IPS-18a (cell line): Measurements from ENCODE around the gene CDC45.

Source experiments
- H3K27ac ChIP-seq: one replicate; pipeline ENCODE4 v1.5.1; 2013; ENCODE audit warnings: low read length
- H3K27me3 ChIP-seq: one replicate; pipeline ENCODE4 v1.6.1; 2013; ENCODE audit warnings: mild to moderate bottlenecking, low read length; ENCODE audit not compliant: control insufficient read depth, insufficient read depth
- H3K36me3 ChIP-seq: one replicate; pipeline ENCODE4 v1.6.1; 2013; ENCODE audit warnings: low read depth, low read length; ENCODE audit not compliant: control insufficient read depth
- H3K4me1 ChIP-seq: one replicate; pipeline ENCODE4 v1.6.1; 2013; ENCODE audit warnings: low read depth, low read length; ENCODE audit not compliant: control insufficient read depth
- H3K4me3 ChIP-seq: one replicate; pipeline ENCODE4 v1.5.1; 2013; ENCODE audit warnings: low read length
- H3K9ac ChIP-seq: one replicate; pipeline ENCODE4 v1.6.1; 2013; ENCODE audit warnings: mild to moderate bottlenecking, low read length, moderate library complexity
- H3K9me3 ChIP-seq: one replicate; pipeline ENCODE4 v1.6.1; 2013; ENCODE audit warnings: low read depth, low read length; ENCODE audit not compliant: control insufficient read depth

CDC45 gene

DNA sequence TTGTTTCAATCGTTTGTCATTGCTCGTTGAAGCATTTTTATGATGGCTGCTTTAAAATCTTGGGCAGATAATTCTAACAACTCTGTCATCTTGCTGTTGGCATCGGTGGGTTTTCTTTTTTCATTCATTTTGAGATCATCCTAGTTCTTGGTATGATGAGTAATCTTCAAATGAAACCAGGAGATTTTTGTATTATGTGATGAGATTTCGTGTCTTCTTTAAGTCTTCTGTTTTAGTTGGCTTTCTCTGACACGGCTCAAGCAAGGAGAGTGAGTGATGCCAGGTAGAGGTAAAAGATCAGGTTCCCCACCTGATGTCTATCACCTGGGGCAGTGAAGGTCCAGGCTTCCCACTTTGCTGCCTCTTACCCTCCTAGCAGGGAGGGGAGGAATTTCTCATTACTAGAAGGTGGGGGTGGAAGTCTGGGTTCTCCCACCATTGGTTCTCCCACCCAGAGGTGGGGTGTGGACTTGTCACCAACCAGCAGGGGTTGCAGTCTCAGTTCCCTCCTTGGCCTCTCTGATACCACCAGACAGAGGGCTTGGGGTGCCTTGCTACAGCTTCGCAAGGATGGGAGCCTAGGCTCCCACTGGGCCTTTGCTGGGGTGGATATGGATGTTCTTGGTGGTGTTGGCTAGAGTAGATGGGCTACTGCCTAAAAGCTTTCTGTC is 12.9 kb downstream of the CDC45 start:
- Histone ChIP-seq H3K4me1 (no peaks in the 10 kb centered on the region), H3K9me3 (no peaks in the 10 kb centered on the region), H3K4me3 (no peak overlapping the region), H3K27me3 (no peaks in the 10 kb centered on the region), H3K36me3 (peaks cover 64% of the 10 kb centered on the region), H3K27ac (no peak overlapping the region), H3K9ac (no peak overlapping the region)

GRCh38 chr22:19494001-19494560 is 14.4 kb downstream of the CDC45 start:
- Histone ChIP-seq H3K36me3 (peaks cover 62% of the 10 kb centered on the region), H3K9me3 (no peaks in the 10 kb centered on the region), H3K4me3 (no peak overlapping the region), H3K27me3 (no peaks in the 10 kb centered on the region), H3K27ac (no peak overlapping the region), H3K9ac (no peak overlapping the region), H3K4me1 (no peaks in the 10 kb centered on the region)

DNA sequence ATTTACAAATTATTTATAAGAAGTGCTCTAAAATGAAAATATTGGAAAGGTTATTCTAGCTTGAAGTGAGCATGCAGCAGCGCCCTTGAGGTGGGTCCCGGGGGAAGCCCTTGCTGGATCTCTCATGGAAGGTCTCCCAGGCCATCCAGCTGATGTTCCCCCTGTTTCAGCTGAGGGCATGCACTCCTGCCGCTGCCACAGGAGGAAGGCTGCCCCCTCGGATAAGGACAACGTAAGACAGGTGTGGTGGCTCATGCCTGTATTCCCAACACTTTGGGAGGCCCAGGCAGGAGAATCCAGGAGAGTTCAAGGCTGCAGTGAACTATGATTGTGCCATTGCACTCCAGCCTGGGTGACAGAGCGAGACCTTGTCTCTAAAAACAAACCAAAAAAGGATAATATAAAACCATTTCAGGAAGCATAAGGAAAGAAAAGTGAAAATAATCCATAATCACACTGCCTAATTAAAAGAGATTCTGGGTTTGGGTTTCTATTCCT is 15.0 kb downstream of the CDC45 start:
- Histone ChIP-seq H3K9me3 (no peaks in the 10 kb centered on the region), H3K4me3 (no peak overlapping the region), H3K36me3 (peaks cover 56% of the 10 kb centered on the region), H3K27me3 (no peaks in the 10 kb centered on the region), H3K4me1 (no peaks in the 10 kb centered on the region), H3K27ac (no peak overlapping the region), H3K9ac (no peak overlapping the region)

DNA sequence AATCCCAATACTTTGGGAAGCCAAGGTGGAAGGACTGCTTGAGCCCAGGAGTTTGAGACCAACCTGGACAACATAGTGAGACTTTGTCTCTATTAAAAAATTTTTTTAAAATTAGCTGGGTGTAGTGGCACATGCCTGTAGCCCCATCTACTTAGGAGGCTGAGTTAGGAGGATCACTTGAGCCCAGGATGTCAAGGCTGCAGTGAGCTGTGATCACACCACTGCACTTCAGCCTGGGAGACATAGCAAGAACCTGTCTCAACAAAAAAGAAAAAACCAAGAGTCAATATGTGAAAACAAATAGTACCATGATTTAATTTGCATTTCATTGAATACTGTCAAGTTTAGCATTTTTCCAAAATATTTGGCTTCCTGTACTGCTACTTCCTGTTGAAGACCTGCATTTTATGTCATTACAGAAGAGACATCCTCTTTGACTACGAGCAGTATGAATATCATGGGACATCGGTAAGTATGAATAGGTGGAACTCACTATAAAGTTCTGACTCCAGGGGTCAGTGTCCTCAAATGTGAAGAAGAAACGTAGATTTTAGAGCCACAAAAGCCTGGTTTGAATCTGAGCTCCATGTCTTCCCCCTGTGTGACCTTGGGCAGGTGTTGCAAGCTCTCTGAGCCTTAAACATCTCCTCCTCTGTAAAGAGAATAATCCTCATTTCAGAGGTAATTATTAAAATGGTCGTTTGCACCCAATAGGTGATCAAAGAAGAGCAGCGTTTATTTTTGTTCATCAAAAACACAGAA is 16.0 kb downstream of the CDC45 start:
- Histone ChIP-seq H3K27me3 (no peaks in the 10 kb centered on the region), H3K27ac (no peak overlapping the region), H3K36me3 (peaks cover 55% of the 10 kb centered on the region), H3K4me3 (no peak overlapping the region), H3K9me3 (no peaks in the 10 kb centered on the region), H3K4me1 (no peaks in the 10 kb centered on the region), H3K9ac (no peak overlapping the region)

- Histone ChIP-seq H3K27me3 (no peaks in the 10 kb centered on the region), H3K27ac (no peak overlapping the region), H3K36me3 (peaks cover 55% of the 10 kb centered on the region), H3K4me1 (no peaks in the 10 kb centered on the region), H3K9me3 (no peaks in the 10 kb centered on the region), H3K4me3 (no peak overlapping the region), H3K9ac (no peak overlapping the region)
Measured at GRCh38 chr22:19496324-19496630, 16.6 kb downstream of the CDC45 start.

DNA sequence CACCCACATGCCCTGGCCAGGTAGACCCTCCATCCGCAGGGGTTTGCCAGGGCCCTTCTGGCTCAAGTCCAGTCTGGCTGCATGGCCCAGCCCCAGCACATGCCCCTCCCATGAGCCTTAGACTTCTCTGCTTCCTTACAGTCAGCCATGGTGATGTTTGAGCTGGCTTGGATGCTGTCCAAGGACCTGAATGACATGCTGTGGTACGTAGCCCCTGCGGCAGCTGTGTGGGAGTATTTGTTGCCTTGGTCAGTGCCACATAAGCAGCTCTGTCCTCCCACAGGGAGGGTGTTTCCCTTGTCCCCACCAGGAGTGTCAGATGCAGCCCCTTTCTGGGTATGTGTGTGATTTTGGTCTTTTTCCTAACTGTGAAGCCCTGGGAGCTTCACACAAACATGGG is 17.5 kb downstream of the CDC45 start:
- Histone ChIP-seq H3K9me3 (no peaks in the 10 kb centered on the region), H3K9ac (no peak overlapping the region), H3K27ac (no peak overlapping the region), H3K4me3 (no peak overlapping the region), H3K4me1 (no peaks in the 10 kb centered on the region), H3K27me3 (no peaks in the 10 kb centered on the region), H3K36me3 (peaks cover 55% of the 10 kb centered on the region)

DNA sequence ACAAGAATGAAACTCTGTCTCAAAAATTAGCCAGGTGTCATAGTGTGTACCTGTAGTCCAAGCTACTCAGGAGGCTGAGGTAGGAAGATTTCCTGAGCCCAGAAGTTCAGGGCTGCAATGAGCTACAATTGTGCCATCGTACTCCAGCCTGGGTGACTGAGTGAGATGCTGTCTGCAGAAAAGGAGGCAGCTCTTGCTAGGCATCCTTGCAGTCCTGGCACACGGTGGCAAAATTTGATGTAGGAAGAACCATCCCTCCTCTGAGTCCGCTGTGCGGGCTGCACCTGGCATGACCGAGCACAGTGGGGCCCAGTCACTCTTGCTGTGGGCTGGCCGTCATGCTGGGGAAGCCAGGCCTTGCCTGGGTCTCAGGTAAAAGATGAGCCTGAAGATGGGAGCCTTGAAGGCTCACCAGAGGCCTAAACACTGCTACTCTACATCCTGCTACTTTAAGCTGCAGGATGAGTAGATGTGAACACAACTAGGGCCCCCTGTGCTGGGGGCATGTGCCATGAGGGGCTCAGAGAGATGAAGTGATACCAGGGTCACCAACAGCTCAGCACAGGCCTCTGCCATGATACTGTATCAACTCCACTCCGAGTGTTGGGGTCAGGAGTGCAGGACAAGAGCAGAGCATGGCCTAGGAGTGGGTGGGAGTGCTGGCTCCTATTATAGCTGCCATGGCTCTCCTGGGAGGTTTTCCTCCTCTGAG is 18.6 kb downstream of the CDC45 start:
- no peaks in the 10 kb centered on the region for H3K27me3 ChIP-seq
- no peak overlapping the region for H3K4me3 ChIP-seq
- no peaks in the 10 kb centered on the region for H3K4me1 ChIP-seq
- no peaks in the 10 kb centered on the region for H3K9me3 ChIP-seq
- peaks cover 49% of the 10 kb centered on the region for H3K36me3 ChIP-seq
- no peak overlapping the region for H3K9ac ChIP-seq
- H3K27ac ChIP-seq: no peak overlapping the region

DNA sequence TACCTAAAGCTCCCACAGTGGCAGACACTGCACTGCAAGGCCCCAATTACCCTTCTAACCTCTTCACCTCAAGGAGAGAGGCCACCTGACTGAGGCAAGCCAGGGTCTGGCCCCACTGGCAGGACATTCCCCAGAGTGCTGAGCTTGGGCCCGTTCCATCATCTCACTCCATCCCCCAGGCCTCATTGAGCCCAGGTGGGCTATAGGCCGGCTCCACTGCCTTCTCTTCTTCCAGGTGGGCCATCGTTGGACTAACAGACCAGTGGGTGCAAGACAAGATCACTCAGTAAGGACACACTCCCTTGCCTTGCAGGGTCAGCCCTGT is 19.1 kb downstream of the CDC45 start:
- Histone ChIP-seq H3K27ac (no peak overlapping the region), H3K27me3 (no peaks in the 10 kb centered on the region), H3K4me3 (no peak overlapping the region), H3K9me3 (no peaks in the 10 kb centered on the region), H3K9ac (no peak overlapping the region), H3K36me3 (peaks cover 47% of the 10 kb centered on the region), H3K4me1 (no peaks in the 10 kb centered on the region)

DNA sequence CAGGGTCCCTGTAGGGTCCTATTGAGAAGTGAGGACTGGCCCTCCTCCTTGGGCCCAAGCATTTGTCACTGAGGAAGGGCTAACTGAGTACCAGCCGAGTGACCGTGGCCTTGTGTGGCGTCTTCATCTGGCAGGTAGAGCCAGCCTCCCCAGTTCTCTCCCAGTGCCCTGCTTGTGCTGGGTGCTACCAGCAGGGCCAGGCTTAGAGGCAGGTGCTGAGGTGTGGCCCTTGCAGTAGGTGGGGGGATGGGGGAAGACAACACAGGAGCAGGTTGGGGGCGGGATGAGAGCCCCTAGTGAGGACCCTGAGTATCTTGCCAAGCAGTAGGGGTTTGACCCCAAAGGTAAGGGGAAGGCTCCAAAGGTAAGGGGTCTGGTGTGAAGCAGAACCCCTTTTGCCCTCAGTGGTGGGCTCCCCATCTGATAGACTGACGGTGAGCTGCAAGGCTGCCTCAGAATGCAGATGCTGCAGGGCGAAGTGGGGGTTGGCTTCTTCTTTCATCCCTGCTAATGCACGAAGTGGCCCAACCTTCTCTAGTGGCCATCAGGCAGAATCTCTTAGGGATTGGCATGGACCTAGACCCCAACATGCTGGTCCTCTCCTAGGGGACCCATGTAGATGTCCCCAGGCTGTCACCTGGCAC is 19.6 kb downstream of the CDC45 start:
- H3K9ac ChIP-seq: no peak overlapping the region
- no peaks in the 10 kb centered on the region for H3K27me3 ChIP-seq
- no peak overlapping the region for H3K4me3 ChIP-seq
- H3K4me1 ChIP-seq: no peaks in the 10 kb centered on the region
- no peaks in the 10 kb centered on the region for H3K9me3 ChIP-seq
- H3K36me3 ChIP-seq: peaks cover 44% of the 10 kb centered on the region
- H3K27ac ChIP-seq: no peak overlapping the region

DNA sequence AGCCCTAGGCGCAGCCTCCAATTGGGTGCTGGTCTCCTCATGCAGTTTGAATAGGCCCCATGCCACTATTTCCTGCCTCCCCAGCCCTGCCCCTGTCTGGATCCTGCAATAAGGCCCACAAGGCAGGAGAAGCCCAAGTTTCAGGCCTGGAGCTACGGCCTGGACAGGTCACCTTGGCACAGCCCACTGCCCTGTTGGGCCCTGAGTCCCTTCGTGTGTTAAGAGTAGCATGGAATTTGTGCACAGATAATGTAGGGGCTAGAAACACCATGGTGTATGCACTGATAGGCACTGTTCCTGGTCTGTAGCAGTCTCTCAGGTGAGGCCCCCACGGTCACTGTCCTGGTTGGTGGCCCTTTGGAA is 20.1 kb downstream of the CDC45 start:
- Histone ChIP-seq H3K4me3 (no peak overlapping the region), H3K9ac (no peak overlapping the region), H3K27ac (no peak overlapping the region), H3K27me3 (no peaks in the 10 kb centered on the region), H3K4me1 (no peaks in the 10 kb centered on the region), H3K36me3 (peaks cover 39% of the 10 kb centered on the region), H3K9me3 (no peaks in the 10 kb centered on the region)

- Histone ChIP-seq H3K9me3 (no peaks in the 10 kb centered on the region), H3K4me3 (no peak overlapping the region), H3K27ac (no peak overlapping the region), H3K27me3 (no peaks in the 10 kb centered on the region), H3K36me3 (peaks cover 26% of the 10 kb centered on the region), H3K9ac (no peak overlapping the region), H3K4me1 (no peaks in the 10 kb centered on the region)
Measured at GRCh38 chr22:19501897-19502447, 22.3 kb downstream of the CDC45 start.
